Astrocyte of the spinal cord (primary cell): Measurements from ENCODE around the gene PACRG.

Source experiments
- DNase-seq: peaks from one replicate; pipeline ENCODE4 v3.0.0; 2011; ENCODE audit warnings: low read depth, low spot score
- H3K4me3 ChIP-seq: 2 replicates; pipeline ENCODE4 v1.5.1; 2011; ENCODE audit warnings: low read depth, mild to moderate bottlenecking, low read length, moderate library complexity
- in situ Hi-C: cut with HindIII; loops from 2 replicates; pipeline ENCODE4 v1.10.0; 2017; ENCODE audit warnings: low sequenced_read_pairs
- TF ChIP-seq, protein P1 (sequence below): IDR thresholded peaks from 2 replicates; pipeline ENCODE4 v1.5.1; 2012; ENCODE audit warnings: low read depth, mild to moderate bottlenecking, low read length, inconsistent platforms

PACRG gene

DNA sequence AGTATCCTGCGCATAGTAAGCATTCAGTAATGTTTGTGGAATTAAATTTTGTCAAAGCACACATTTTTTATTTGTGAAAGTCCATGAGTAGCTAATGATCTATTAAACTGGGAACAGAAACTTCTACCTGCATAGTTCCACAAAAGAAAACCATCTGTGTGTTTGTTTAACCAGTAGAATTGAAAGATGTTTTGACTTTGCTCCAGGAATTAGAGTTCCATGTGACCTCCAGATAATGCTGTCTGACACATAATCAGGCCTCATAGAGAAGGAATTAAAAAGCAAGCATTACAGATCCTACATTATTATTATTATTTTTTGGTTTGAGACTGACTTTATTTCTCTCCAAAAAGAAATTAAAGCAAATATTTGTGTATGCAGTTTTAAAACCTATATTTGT, 126.5 kb downstream of the PACRG start:
- no peak for DNase-seq
- in situ Hi-C loops = no loop called here
- TF ChIP-seq, protein P1, sequence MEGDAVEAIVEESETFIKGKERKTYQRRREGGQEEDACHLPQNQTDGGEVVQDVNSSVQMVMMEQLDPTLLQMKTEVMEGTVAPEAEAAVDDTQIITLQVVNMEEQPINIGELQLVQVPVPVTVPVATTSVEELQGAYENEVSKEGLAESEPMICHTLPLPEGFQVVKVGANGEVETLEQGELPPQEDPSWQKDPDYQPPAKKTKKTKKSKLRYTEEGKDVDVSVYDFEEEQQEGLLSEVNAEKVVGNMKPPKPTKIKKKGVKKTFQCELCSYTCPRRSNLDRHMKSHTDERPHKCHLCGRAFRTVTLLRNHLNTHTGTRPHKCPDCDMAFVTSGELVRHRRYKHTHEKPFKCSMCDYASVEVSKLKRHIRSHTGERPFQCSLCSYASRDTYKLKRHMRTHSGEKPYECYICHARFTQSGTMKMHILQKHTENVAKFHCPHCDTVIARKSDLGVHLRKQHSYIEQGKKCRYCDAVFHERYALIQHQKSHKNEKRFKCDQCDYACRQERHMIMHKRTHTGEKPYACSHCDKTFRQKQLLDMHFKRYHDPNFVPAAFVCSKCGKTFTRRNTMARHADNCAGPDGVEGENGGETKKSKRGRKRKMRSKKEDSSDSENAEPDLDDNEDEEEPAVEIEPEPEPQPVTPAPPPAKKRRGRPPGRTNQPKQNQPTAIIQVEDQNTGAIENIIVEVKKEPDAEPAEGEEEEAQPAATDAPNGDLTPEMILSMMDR = no peak
- H3K4me3 ChIP-seq = no peak overlapping the region

DNA sequence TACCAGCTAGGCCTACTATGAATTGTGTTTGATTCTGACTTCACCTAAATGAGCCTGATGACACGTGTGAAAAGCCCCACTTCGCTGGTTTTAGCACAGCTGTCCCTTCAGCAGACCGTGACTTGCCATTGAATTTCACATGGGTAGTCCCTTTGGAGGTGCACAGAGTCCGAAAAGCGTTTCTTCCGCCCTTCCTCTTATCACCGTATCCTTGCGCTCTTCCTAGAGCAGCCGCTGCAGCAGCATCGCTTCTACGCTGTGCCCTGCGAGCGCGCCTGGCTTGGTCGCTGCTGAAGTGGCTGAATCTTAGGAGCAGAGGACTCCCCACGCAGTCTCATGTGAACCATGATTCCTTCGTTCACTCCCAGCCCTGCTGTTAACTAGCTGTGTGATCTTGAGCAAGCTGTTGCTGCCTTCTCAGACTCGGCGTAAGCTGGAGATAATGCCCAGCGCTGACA, 127.0 kb downstream of the PACRG start:
- TF ChIP-seq, protein P1 = no peak
- DNase-seq = peak; percentile 7
- in situ Hi-C loops = no loop called here
- no peak overlapping the region for H3K4me3 ChIP-seq

DNA sequence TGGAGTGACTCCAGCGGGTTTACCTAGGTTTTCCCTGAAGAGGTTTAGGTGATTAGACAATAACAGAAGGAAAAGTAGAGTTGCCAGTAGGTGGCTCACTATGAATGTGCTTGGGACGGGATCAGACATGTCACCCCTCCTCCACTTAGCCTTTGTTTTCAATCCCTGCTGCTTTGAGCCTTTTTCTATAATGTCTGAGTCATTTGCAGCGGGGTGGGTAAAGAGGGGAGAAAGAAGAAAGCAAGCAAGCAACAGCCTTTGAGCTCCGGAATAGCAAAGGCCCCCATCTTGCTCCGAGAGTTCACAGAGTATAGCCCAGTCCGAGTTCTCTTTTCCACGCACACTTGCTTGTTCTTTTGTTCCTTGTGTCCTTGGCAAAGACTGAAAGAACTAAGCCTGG, 129.1 kb downstream of the PACRG start:
- peak; percentile 92 for DNase-seq
- in situ Hi-C loops = no loop called here
- H3K4me3 ChIP-seq = no peak overlapping the region
- TF ChIP-seq, protein P1 = peak; percentile 70

DNA sequence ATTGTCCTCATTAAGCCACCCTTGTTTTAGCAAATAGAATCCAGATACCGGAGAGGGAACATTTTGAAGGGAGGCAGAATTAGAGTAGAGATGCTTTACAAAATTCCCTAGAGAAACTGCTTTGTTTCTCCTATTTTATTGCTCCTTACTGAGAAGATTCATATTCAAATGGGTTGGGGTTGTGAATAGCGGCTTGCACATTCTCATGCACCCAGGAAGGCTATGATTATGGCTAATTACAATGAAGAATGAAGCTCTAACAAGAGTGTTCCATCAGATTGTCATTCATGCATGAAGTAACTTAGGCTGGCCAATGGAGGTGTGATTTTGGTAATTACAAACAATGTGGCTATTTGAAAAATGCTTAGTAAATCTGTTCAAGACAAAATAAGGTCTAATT, 129.6 kb downstream of the PACRG start:
- in situ Hi-C loops = no loop called here
- H3K4me3 ChIP-seq = no peak overlapping the region
- TF ChIP-seq, protein P1 = no peak
- DNase-seq = no peak

DNA sequence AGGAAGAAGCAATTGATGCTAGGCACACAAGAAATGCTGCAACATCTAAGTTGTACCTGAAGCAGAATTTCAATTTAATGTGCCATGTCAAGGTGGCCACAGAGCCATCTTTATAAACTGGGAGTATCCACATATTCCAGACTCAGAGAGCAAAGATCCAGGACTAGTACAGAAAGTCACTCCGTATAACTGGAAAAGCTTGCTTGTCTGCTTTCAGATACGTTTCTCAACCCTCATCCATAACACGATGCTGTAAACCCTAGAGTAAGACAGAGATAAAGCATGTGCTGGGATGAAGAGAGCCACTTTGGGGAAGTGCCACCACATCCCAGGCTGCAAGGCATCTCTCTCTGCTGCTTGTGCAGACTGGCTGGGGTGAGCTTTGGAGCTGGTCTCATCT, 134.7 kb downstream of the PACRG start:
- in situ Hi-C loops = no loop called here
- no peak for DNase-seq
- TF ChIP-seq, protein P1 = no peak
- no peak overlapping the region for H3K4me3 ChIP-seq

DNA sequence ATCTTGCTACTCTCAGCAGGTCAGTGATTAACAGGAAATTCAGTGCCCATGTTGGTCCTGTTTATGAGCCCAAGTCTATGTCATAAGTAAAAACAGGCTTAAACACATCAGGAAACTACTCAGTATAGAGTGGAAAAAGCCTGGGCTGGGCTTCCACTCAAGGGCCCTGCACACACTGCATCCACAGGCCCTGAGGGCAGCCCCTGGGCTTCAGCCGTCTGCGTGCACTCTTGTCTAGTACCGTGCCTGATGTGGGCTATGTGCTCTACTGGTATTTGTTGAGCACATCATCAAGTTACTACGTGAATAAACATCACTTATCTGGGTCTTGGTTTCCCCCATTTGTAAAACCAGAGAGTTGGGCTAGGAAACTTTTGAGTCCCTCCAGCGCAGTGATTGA, 135.2 kb downstream of the PACRG start:
- in situ Hi-C loops = no loop called here
- H3K4me3 ChIP-seq = no peak overlapping the region
- TF ChIP-seq, protein P1 = no peak
- DNase-seq = no peak

DNA sequence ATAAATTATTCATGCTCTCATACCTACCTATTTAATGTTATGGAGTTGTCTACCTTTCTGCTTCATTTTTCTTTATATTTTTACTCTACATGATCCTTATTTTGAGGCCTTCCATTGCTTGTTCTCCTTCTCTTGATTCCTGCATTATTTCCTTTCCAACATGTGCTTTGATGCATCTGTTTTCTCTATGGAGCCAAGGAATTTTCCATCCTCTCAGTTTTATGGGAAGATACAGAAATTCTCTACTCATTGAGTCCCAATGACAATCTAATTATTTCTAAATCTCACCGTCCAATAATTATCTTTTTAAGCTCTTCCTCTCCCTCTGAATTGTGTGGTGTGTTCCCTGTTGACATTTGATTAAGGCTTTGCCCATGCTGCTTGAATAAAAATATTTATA, 136.0 kb downstream of the PACRG start:
- TF ChIP-seq, protein P1 = no peak
- H3K4me3 ChIP-seq = no peak overlapping the region
- in situ Hi-C loops = no loop called here
- DNase-seq = no peak
